ENCODE measurements around the gene MREG. TPM values are rescaled to one million over a fixed set of nuclear protein-coding genes. Genes with fewer than 3 reads are reported as not detected.

The MREG gene
- total and polyA plus RNA-seq, 10 of the 15 experiments (the other 5 are each of a cell fraction or from before 2014, with no cell fraction given), result 6.9 to 45.0 (median 28.5) TPM

Other genes starting within 250 kb of the MREG start
- gene PECR, start 68.3 kb upstream of the MREG start, total RNA-seq (2014; rRNA removed), result 25.6 and 36.2 TPM in 2 replicates
- 25.7 and 27.5 TPM in 2 replicates for gene PECR, start 68.3 kb upstream of the MREG start, total RNA-seq (2014; rRNA removed; fragmentation: Illumina TruSeq; extraction: Trizol)
- gene PECR, start 68.3 kb upstream of the MREG start, total RNA-seq (2021), result 20.4 and 25.3 TPM in 2 replicates
- gene PECR, start 68.3 kb upstream of the MREG start, polyA plus RNA-seq (2011; rRNA removed), result 30.4 and 36.8 TPM in 2 replicates
- gene PECR, start 68.3 kb upstream of the MREG start, polyA plus RNA-seq (2014; fragmentation: Illumina TruSeq; extraction: Trizol), result 28.8 and 30.2 TPM in 2 replicates
- 10 to 100 TPM in 1 of 2 experiments, 1 to 10 TPM in 1; 7.6 to 10.4 TPM for gene PECR, start 68.3 kb upstream of the MREG start, polyA plus RNA-seq (2014; fragmentation: Nextera tagmentation; extraction: Ambion mirVana)
- 26.1 and 37.4 TPM in 2 replicates for gene PECR, start 68.3 kb upstream of the MREG start, polyA plus RNA-seq (2014; rRNA removed)
- gene PECR, start 68.3 kb upstream of the MREG start, polyA plus RNA-seq (2016; fragmentation: Nextera tagmentation; extraction: Ambion mirVana), result 10 to 100 TPM; 22.4 to 27.8 TPM
- 1.4 and 1.6 TPM in 2 replicates for gene TMEM169, start 68.4 kb upstream of the MREG start, total RNA-seq (2014; rRNA removed)
- gene TMEM169, start 68.4 kb upstream of the MREG start, total RNA-seq (2014; rRNA removed; fragmentation: Illumina TruSeq; extraction: Trizol), result 2.5 TPM in 2 replicates
- gene TMEM169, start 68.4 kb upstream of the MREG start, total RNA-seq (2021), result 2.4 and 2.7 TPM in 2 replicates
- gene TMEM169, start 68.4 kb upstream of the MREG start, polyA plus RNA-seq (2011; rRNA removed), result 0.13 and 0.23 TPM in 2 replicates
- gene TMEM169, start 68.4 kb upstream of the MREG start, polyA plus RNA-seq (2014; fragmentation: Illumina TruSeq; extraction: Trizol), result 2.3 and 2.8 TPM in 2 replicates
- 1 to 10 TPM in 1 of 2 experiments, under 1 TPM in 1; 0.57 to 1.2 TPM for gene TMEM169, start 68.4 kb upstream of the MREG start, polyA plus RNA-seq (2014; fragmentation: Nextera tagmentation; extraction: Ambion mirVana)
- gene TMEM169, start 68.4 kb upstream of the MREG start, polyA plus RNA-seq (2014; rRNA removed), result 1.5 and 3.2 TPM in 2 replicates
- gene TMEM169, start 68.4 kb upstream of the MREG start, polyA plus RNA-seq (2016; fragmentation: Nextera tagmentation; extraction: Ambion mirVana), result 1 to 10 TPM; 2.1 to 3.1 TPM
- gene XRCC5, start 95.8 kb upstream of the MREG start, total RNA-seq (2014; rRNA removed), result 403 and 444 TPM in 2 replicates
- gene XRCC5, start 95.8 kb upstream of the MREG start, total RNA-seq (2014; rRNA removed; fragmentation: Illumina TruSeq; extraction: Trizol), result 489 and 508 TPM in 2 replicates
- gene XRCC5, start 95.8 kb upstream of the MREG start, total RNA-seq (2021), result 479 and 499 TPM in 2 replicates
- gene XRCC5, start 95.8 kb upstream of the MREG start, polyA plus RNA-seq (2011; rRNA removed), result 636 and 704 TPM in 2 replicates
- 496 and 588 TPM in 2 replicates for gene XRCC5, start 95.8 kb upstream of the MREG start, polyA plus RNA-seq (2014; fragmentation: Illumina TruSeq; extraction: Trizol)
- gene XRCC5, start 95.8 kb upstream of the MREG start, polyA plus RNA-seq (2014; fragmentation: Nextera tagmentation; extraction: Ambion mirVana), result 100 to 1,000 TPM; 552 to 556 TPM
- gene XRCC5, start 95.8 kb upstream of the MREG start, polyA plus RNA-seq (2014; rRNA removed), result 227 and 259 TPM in 2 replicates
- 100 to 1,000 TPM; 770 to 815 TPM for gene XRCC5, start 95.8 kb upstream of the MREG start, polyA plus RNA-seq (2016; fragmentation: Nextera tagmentation; extraction: Ambion mirVana)